Esophagus muscularis mucosa (tissue), 3 donors: ENCODE data around the gene ANKRD17.

Experiments used
- CTCF ChIP-seq, 3 experiments: fragments of 200-600 bp in 2 of 3; fragments of 450-650 bp in 1 of 3; sonication (generic) in 2 of 3; IDR thresholded peaks; one replicate each; pipeline ENCODE4 v1.5.1; 2017 to 2019; ENCODE audit warnings: antibody characterized with exemption in 3 of 3, mild to moderate bottlenecking in 2 of 3, moderate library complexity in 1 of 3
- POLR2A ChIP-seq: fragments of 450-650 bp; IDR thresholded peaks from one replicate; pipeline ENCODE4 v1.6.1; 2017; ENCODE audit warnings: antibody characterized with exemption, moderate library complexity, mild to moderate bottlenecking, low read depth

- TF ChIP-seq CTCF (IDR thresholded peaks at IDR 0.05) (no peak), POLR2A (no peak)
Measured at GRCh38 chr4:73308286-73308685, 49.7 kb upstream of the ANKRD17 start.
